ENCODE data around the gene ENO3. TPM values are rescaled to one million over a fixed set of nuclear protein-coding genes. Genes with fewer than 3 reads are reported as not detected.
A peak's percentile ranks its signal among the peaks of the same experiment; 100 is the strongest.

ENO3 gene
- total RNA-seq, 1 experiment from 2014 or later = 52.8 TPM

- DNase-seq (ENCODE audit: low spot score) = peak; percentile 54
- in situ Hi-C loops (cut with HindIII; ENCODE audit: low sequenced_read_pairs) = no loop called here
These were observed 17.6 kb downstream of the ENO3 start for GRCh38 chr17:4968486-4969046.

DNA sequence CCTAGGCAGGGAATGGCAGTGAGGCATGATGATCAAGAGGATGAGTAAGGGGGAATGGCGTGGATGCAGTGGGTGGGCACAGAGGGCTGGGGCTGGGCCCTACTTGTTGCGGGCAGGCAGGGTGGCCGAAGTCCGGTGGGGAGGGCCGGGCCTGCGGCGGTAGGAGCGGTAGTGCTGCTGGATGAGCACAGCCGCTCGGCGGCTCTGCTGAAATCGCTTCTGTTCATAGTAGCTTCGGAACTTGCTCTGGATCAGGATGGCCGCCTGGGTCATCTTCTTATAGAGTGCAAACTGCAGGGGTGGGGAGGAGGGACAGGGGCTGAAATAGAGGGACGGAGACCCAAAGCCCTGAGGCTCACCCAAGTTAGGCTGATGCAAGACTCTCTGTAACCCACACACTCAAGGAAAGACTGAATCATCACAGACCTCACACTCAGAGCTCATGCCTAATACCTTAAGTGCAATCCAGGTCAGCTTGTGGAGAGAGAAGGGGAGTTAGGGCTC is 18.2 kb downstream of the ENO3 start:
- DNase-seq (ENCODE audit: low spot score) = no peak
- in situ Hi-C loops (cut with HindIII; ENCODE audit: low sequenced_read_pairs) = no loop called here

- DNase-seq (ENCODE audit: low spot score) = no peak
- in situ Hi-C loops (cut with HindIII; ENCODE audit: low sequenced_read_pairs) = no loop called here
These were observed 18.7 kb downstream of the ENO3 start for GRCh38 chr17:4969551-4970173.

- in situ Hi-C loops (cut with HindIII; ENCODE audit: low sequenced_read_pairs) = no loop called here
- DNase-seq (ENCODE audit: low spot score) = no peak
These were observed 19.4 kb downstream of the ENO3 start for GRCh38 chr17:4970273-4970672.

GRCh38 chr17:4971826-4972225 is 20.9 kb downstream of the ENO3 start:
- in situ Hi-C loops (cut with HindIII; ENCODE audit: low sequenced_read_pairs) = no loop called here
- DNase-seq (ENCODE audit: low spot score) = no peak

DNA sequence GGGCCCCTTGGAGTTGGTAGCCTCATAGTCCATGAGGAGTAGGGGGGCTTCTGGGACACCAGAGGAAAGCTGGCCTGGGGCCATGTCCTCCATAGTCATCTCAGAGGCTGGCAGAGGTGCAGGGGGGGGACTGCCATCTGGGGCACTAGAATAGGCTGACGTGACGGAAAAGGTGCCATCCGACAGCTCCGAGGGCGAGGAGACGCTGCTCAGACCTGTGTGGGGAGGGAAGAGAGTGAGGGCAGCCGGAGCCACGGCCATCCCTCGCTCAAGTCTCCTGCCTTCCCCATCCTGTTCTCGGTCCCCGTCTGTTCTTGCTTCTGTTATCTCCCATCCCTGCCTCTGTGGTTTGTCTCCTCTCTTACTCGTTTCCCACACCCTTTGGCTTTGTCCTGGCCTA is 21.4 kb downstream of the ENO3 start:
- DNase-seq (ENCODE audit: low spot score) = no peak

DNA sequence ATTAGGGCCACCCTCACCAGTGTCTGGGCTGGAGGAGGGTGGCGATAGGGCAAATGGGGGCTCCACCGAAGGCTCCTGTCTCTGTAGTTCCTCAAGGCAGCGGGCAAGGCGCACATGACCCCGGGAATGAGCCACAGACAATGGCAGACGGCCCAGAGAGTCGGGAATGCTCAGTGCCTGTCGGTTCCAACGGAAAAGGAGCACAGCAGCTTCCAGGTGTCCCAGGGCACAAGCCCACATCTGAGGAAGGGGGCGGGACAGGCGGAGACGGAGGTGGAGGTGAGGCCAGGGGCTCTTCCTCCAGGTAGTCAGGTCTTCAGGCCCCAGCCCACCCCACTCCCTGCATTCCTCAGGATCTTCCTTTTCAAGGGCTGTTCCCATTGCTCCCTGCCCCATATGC is 21.8 kb downstream of the ENO3 start:
- DNase-seq (ENCODE audit: low spot score) = no peak
- in situ Hi-C loops (cut with HindIII; ENCODE audit: low sequenced_read_pairs) = no loop called here

More for the DNA sequence above, 21.4 kb downstream of the ENO3 start:
- in situ Hi-C loops (cut with HindIII; ENCODE audit: low sequenced_read_pairs) = no loop called here

DNA sequence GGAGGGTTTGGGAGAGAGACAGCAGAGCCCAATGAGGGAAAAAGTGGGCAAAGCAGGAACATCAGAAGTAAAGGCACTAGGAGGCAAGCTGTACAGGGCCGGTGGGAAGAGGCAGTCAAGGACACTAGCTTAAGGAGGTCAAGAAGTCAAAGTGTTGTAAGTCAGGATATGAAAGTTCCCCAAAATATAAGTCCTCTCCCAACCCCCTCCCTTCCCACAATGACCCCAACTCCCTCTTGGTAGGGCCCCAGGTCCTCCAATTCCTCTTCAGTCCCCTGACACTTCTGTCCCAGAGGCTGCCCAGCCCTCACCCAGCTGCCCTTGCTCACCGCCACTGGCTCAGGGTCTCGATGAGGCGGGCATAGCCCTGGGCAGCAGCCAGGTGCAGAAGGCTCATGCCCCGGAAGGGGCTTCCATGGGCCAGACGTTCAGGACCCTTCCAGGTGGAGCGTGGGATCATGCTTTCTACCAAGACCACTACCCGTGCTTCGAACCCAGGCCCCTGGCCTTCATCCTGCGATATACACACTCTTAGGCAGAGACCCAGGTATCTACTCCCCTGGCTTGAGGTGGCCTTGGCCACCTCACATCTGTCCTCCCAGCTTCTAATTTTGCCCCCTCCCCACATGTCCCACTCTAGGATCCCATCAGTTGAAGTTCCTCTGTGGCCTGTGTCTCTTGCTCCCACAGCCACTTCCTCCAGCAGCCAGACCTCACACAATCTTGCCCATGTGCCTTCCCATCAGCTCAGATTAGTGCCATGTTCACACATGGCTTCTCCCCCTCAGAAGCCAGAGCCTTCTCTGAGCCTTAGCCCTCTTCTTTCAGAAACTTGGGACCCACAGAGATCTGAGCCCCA is 22.6 kb downstream of the ENO3 start:
- DNase-seq (ENCODE audit: low spot score) = no peak
- in situ Hi-C loops (cut with HindIII; ENCODE audit: low sequenced_read_pairs) = no loop called here

DNA sequence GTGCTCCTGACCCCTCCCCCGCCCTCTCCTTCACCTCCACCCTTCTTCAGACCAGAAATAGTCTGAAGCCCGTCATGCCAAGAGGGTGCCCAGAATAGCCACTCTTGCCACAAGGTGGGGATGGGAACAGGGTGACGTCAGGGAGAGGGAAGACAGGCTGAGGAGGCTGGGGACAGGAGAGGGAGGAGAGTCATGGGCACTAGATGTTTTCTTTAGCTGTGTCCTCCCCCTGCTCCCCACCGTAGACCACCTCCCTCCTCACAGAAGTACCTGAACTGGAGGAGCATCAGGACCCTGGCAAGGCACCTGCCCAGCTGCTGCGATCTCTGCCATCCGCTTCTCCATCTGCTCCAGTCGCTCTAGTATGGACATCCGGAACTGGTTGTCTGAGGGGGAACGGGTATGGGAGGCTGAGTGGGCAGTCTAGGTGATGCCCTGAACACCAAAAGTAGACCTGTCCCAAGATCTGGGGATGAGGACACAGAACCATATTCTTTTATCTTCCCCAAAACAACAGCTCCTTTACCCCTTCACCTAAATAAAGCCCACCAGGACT is 23.3 kb downstream of the ENO3 start:
- in situ Hi-C loops (cut with HindIII; ENCODE audit: low sequenced_read_pairs) = no loop called here
- no peak for DNase-seq (ENCODE audit: low spot score)

DNA sequence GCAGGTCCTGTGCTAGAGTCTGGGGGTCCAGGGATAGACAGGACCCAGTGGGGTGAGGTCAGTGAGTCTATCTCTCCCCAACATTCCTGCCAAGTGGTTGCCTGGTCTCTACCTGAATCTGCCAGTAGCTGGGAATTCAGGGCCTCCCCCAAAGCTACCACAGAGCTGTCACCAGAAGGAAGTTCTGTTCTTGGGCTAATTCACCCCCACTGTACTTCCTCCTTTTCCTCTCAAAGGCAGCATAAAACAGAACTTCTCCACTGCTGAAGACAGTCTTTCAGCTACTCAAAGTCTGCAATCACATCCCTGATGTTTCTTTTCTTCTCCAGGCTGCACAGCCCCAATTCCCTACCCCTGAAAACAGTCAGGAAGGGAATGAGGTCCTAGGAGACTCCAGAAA is 27.8 kb downstream of the ENO3 start:
- no peak for DNase-seq (ENCODE audit: low spot score)
- in situ Hi-C loops (cut with HindIII; ENCODE audit: low sequenced_read_pairs) = no loop called here

GRCh38 chr17:4980644-4981216 is 29.8 kb downstream of the ENO3 start:
- in situ Hi-C loops (cut with HindIII; ENCODE audit: low sequenced_read_pairs) = no loop called here
- peak; percentile 56 for DNase-seq (ENCODE audit: low spot score)

- in situ Hi-C loops (cut with HindIII; ENCODE audit: low sequenced_read_pairs) = no loop called here
- no peak for DNase-seq (ENCODE audit: low spot score)
These were observed 31.4 kb downstream of the ENO3 start for GRCh38 chr17:4982305-4982704.

DNA sequence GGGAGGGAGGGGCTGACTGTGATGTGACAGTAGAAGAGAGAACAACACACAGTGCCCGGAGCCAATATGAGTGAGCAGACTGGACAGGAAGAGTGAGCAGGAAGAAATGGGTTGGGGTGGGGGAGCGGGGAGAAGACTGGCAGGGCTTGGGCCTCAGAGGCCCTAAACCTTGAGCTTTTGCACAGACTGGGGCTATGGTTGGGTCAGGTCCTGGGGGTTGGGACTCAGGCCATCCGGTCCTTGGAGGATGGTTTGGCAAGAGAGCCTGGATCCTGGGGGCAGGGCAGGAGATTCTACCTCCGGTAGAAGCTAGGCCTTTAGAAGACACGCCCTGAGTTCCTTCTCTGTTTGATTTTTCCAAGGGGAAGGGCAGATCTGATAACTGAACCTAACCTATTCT is 35.5 kb downstream of the ENO3 start:
- in situ Hi-C loops (cut with HindIII; ENCODE audit: low sequenced_read_pairs) = no loop called here
- peak; percentile 60 for DNase-seq (ENCODE audit: low spot score)

- in situ Hi-C loops (cut with HindIII; ENCODE audit: low sequenced_read_pairs) = no loop called here
- peak; percentile 86 for DNase-seq (ENCODE audit: low spot score)
These were observed 36.2 kb downstream of the ENO3 start, which contains the start of gene CAMTA2 for GRCh38 chr17:4986951-4987766. Gene CAMTA2 (minus strand): TSS chr17:4987675. CDS start chr17:4986222, 1,453 bp downstream.

DNA sequence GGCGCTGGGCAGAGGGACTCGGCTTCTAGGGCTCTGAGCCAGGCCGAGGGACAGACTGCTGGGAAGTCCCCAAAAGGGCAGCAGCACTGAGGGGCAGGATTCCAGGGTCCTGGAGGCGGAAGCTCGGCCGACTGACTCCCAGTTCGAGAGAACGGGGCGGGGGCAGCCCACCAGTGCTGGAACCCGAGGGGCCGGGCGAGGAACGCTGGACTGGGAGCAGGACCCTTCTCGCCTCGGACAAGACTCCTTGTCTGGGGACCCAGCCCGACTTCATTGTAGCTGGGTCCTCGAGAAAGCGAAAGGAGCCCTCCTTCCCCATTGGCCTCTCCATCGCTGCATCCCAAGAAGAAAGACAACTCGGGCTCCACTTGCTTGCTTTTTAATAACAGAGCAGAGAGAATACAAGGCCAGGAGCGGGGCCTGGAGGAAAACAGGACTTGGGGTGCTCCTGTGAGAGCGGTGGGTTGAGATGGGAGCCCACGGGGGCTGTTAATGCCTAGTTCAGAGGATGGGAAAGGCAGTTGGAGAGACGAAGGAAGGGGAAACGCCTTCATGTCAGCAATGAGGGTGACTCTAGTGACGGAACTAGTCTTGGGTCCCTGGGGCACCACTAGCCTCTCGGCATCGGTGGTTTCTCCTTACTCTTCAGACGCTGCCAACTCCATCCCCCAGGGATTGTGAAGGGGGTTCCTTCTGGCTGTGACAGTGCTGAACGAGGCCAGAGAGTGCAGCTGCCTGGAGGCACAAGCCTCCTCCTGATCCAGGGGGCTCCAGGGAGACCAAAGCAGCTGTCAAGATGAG is 37.0 kb downstream of the ENO3 start:
- in situ Hi-C loops (cut with HindIII; ENCODE audit: low sequenced_read_pairs) = no loop called here

GRCh38 chr17:4994081-4994595 is 43.2 kb downstream of the ENO3 start:
- DNase-seq (ENCODE audit: low spot score) = no peak
- in situ Hi-C loops (cut with HindIII; ENCODE audit: low sequenced_read_pairs) = no loop called here

More for the DNA sequence above, 37.0 kb downstream of the ENO3 start:
- no peak for DNase-seq (ENCODE audit: low spot score)

DNA sequence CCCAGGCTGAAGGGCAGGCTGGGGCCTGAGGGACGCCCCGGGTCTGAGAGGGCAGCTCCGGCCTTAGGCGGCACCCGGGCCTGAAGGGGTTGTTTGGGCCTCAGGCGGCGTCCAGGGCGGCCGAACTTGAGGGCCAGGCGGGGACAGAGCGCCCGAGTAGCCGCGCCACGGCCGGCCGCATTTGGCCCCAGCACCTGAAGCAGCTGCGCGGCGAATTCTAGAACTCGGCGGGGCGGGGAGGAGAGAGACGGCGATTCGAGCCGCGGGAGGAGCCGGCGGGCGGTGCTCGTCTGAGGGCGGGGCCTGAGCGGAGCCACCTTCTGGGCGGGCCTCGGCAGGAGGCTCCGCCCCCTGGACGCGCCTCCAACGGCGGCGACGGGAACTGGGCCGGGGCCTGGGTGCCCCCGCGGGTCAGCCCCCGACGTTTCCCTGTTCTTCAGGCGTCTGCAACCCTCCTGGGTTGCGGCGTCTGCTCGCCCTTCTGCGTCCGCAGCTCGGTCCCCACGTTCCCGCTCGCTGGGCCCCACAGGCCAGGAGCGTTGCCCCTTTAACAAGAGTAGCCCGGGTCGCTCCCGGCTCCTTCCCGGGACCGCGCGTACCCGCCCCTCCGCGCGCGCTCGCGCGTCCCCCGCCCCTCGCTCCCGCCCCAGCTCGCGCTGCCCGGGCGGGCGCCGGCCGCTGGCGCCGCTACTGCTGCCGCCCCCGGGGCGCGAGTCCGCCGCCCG is 46.5 kb downstream of the ENO3 start, which contains the start of the genes INCA1 and KIF1C:
INCA1 (minus strand) TSS at position 221 of the 725 bp plus-strand sequence. CDS start 3,085 bp downstream, outside the sequence.
KIF1C (plus strand) TSS at position 649 of the 725 bp plus-strand sequence. CDS start 2,297 bp downstream, outside the sequence.
- DNase-seq (ENCODE audit: low spot score) = peak; percentile 95
- in situ Hi-C loops (cut with HindIII; ENCODE audit: low sequenced_read_pairs) = no loop called here
